Raji (cell line): Measurements from ENCODE around the gene GLG1.

Experiments used
- POLR2A ChIP-seq: IDR thresholded peaks from 2 replicates; pipeline ENCODE4 v1.6.1; 2011; ENCODE audit warnings: low read depth, low read length, control low read depth; ENCODE audit not compliant: insufficient read depth

GLG1 gene

DNA sequence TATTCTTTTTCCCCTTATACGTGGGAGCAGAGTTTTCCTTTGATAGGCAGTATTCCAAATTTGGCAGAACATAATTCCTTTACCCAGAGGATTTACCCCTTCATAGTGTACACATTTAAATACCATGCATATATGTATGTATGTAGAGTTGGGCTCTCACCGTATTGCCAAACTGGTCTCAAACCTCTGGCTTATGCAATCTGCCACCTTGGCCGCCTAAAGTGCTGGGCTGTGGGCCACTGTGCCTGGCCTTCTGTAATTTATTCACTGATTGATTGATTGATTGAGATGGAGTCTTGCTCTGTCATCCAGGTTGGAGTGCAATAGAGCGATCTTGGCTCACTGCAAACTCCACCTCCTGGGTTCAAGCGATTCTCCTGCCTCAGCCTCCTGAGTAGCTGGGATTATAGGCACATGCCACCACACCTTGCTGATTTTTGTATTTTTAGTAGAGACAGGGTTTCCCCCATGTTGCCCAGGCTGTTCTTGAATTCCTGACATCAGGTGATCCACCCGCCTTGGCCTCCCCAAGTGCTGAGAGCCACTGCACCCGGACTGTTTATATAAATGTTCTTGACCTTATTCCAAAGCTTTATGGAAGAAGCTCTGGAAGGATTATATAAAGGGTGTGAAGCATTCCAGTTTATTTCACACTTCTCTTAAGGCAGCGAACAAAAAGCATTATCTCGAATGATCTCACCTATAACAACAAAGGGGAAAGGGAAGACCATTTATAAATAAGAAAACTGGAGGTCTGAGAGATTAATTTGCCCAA, 14.9 kb downstream of the GLG1 start:
- TF ChIP-seq POLR2A, result no peak

- no peak for TF ChIP-seq POLR2A
Observed at GRCh38 chr16:74586948-74587347, 20.0 kb downstream of the GLG1 start.

DNA sequence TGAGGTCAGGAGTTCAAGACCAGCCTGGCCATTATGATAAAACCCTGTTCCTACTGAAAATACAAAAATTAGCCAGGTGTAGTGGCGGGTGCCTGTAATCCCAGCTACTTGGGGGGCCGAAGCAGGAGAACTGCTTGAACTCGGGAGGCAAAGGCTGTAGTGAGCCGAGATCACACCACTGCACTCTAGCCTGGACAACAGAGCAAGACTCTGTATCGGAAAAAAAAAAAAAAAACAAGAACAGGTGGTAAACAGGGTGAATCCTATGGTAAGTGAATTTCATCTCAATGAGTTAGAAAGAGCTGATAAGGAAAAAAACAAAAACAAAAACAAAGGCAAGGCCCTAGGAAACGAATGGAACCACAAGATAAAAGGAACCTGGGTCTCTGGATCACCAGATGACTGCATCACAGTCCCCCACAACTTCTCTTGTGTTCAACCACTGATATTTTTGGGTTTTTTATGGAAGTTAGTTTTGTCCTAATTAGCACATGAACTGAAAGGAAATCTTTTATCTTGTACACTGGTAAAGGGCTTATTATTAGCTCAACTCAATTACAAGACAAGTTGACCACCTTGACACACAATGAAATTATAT, 21.0 kb downstream of the GLG1 start:
- TF ChIP-seq POLR2A, result no peak

DNA sequence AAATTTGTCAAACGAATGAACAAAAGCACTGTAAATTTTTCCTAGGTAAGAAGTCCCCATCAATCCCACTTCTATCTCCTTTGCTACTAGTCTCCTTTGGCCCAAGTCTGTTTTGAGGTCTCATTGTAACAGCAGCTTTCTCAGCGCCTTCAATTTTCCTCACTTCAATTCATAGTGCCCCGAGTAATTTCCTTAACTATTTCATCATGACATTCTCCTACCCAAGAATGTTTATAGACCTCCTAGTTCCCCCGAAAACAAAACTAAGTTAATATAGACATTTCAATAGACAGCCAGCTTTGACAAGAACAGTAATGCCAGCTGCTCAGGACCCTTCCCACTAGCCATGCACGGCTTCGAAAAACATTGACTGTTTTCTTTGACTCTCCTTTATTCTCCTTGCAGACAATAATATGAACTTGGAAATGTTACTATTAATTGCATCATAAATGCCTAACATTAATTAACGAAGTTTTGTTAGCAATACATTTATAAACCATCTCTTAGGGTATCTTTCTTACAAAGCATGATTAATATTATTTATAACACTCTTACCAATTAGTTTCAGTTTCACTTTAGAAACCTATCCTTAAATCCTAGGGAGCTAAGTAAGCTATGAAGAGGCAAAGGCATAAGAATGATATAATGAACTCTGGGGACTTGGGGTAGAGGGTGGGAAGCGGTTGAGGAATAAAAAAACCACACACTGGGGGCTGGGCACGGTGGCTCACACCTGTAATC, 22.8 kb downstream of the GLG1 start:
- no peak for TF ChIP-seq POLR2A

- TF ChIP-seq POLR2A, result no peak
Observed at GRCh38 chr16:74582970-74583369, 23.9 kb downstream of the GLG1 start.

- TF ChIP-seq POLR2A, result no peak
Observed at GRCh38 chr16:74580833-74581232, 26.1 kb downstream of the GLG1 start.

DNA sequence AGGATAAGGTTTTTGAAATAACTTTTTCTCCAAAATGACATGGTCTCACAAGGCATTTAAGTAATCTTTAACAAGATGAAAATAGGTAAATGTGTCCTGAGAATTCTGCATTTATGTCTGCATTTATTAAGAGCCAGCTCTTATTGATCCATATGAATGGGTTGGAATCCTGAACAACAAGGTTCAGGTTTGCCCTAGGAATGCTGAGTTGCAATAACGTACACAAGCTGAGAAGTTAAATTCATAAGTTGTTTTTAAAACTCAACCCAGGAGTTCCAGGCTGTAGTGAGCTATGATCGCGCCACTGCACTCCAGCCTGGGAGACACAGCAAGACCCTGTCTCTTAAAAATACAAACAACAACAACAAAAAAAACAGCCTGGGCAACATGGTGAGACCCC, 28.1 kb downstream of the GLG1 start:
- TF ChIP-seq POLR2A, result no peak

GRCh38 chr16:74578433-74578832, 28.5 kb downstream of the GLG1 start:
- no peak for TF ChIP-seq POLR2A

DNA sequence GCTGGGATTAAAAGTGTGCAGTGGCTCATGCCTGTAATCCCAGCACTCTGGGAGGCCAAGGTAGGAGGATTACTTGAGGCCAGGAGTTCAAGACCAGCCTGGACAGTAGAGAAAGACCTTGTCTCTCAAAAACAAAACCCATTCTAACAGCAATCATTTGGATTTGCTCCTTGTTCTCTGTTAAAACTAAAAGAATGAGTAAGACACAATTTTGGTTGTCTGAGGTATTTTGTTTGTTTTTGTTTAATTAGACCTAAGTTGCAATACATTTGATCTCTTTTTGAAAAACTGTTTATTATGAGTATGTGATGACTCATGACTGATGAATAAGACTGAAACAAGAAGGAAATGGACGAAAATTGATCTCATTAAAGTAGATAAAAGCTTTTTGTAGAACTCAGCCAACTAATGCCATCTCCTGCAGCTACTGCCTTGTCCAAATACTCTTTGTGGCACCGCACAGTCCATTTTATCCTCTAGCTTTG, 29.0 kb downstream of the GLG1 start:
- no peak for TF ChIP-seq POLR2A

- no peak for TF ChIP-seq POLR2A
Observed at GRCh38 chr16:74575807-74576643, 30.9 kb downstream of the GLG1 start.

GRCh38 chr16:74575175-74575806, 31.6 kb downstream of the GLG1 start:
- TF ChIP-seq POLR2A, result no peak

GRCh38 chr16:74574146-74574545, 32.8 kb downstream of the GLG1 start:
- TF ChIP-seq POLR2A, result no peak

DNA sequence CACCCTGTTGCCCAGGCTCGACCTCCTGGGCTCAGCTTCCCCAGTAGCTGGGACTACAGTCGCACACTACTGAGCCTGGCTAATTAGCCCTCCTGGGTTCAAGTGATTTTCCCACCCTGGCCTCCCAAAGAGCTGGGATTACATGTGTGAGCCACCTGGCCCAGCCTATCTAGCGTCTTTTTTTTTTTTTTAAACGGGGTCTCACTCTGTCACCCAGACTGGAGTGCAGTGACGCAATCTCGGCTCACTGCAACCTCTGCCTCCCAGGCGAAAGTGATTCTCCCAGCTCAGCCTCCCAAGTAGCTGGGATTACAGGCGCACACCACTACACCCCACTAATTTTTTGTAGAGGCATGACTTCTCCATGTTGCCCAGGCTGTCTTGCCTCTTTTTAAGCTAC, 33.3 kb downstream of the GLG1 start:
- no peak for TF ChIP-seq POLR2A
